NCI-H146 treated with DMSO at 0.1 percent for 48 hours (cell line): ENCODE measurements around the gene CSF3.

ENCODE experiments used
- DNase-seq: peaks from one replicate; lab custom pipeline; 2025; ENCODE audit not compliant: unreplicated experiment; lab: John Stamatoyannopoulos, UW

The CSF3 gene

DNA sequence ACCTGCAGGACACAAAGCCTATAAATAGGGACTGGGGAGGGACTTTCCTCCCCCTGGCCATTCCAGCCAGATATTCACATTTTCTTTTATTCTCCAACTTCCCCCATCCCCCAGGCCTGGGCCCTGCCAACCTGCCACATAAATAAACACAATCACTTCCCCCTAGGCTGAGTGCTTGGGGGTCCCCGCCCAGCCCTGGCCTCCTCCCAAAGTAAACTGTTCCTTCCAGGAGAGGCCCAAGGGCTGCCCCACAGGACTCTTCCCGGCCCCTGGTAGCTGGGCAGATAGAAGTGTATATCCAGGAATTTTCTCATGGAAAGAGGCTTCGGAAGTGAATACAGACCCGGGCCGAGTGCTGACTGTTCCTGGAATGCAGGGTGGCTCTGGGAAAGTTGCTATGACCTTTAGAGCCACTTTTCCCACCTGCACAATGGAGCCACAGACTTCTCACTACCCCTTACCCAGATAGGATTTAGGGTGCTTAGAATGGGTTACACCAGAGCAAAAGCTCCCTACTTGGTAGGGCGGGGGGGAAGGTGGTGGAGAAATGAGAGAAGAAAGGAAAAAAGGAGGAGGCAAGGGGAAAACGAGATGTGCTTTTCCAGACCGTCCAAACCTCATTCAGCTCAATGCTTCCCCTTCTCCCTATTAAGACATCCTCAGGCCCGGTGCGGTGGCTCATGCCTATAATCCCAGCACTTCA, 8.5 kb downstream of the CSF3 start:
- DNase-seq = no peak

GRCh38 chr17:40024901-40025300, 9.7 kb downstream of the CSF3 start:
- no peak for DNase-seq

- no peak for DNase-seq
Measured at GRCh38 chr17:40025559-40025958, 10.3 kb downstream of the CSF3 start.

- DNase-seq = no peak
Measured at GRCh38 chr17:40025991-40026815, 11.0 kb downstream of the CSF3 start.

- DNase-seq = peak; percentile 2
Measured at GRCh38 chr17:40026816-40027613, 11.8 kb downstream of the CSF3 start.

- DNase-seq = no peak
Measured at GRCh38 chr17:40027614-40028012, 12.4 kb downstream of the CSF3 start.

DNA sequence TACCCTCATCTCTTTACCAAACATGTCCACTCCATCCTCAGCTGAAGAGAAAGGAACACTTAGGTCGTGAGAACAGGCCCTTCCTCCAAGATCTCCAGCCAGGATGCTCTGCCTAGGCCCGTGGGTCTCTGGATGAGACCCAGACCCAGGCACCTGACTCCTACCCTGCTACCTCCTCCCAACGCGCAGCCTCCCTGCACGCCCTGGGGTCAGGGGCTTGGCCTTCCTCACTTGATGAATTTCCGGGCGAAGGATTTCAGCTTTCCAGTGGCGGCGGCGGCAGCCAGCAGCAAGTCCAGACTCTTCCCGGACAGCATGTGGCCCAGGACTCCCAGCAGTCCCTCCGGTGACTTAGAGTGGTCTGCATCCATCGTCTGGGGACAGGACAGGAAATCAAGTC, 13.4 kb downstream of the CSF3 start:
- DNase-seq = no peak

- DNase-seq = no peak
Measured at GRCh38 chr17:40031706-40032105, 16.5 kb downstream of the CSF3 start.

GRCh38 chr17:40032322-40033320, 17.4 kb downstream of the CSF3 start:
- no peak for DNase-seq

DNA sequence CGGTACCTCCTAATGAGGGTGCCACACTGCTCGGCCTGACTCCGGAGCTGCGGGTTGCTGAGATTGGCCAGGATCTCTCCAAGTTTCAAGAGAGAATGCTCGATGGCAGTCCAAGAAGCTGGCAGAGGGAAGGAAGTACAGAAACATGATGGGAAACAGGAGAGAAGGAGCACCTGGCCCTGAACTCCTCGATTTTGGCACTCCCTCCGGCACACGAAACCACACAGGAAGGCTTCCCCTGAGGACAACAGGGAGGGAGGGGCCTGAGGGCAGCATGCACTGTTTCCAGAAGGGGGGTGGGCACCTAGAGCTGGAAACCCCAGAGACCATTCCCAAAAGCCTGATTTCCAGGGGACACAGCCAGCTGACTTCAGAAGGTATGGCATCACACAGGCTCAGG, 18.1 kb downstream of the CSF3 start:
- DNase-seq = no peak

DNA sequence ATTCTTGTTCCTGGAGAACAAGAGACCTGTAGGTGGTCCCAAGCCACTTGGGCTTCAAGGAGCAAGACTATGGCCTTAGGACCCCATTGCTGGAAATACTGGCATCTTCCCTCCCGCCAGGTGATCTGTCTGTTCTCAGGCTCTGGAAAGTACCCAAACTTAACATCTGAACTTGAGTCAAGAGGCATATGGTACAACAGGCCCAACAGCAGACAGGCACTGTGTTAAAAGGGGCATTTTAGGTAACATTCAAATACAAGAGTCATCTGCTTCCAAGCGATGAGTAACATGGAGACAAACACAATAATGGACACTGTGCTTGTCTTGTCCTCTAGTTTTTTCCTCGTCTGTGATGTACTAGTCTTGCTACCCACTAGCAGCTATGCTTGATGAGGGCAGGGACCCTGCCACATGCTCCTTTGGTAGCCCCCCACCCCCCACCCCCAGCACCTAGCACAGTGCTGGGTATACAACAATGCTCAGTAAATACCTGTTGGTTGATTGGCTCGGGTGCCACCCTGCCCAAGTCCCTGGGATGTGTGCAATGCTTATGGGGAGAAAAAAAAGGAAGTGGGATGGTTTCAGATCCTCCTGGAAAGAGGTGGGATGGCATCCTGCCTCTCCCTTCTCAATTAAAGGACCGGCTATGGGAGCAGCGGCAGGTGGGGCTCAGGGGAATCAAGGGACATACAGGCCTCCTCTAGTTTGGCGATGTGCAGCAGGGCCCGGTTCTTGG, 19.4 kb downstream of the CSF3 start:
- DNase-seq = no peak

GRCh38 chr17:40035162-40035559, 19.9 kb downstream of the CSF3 start:
- no peak for DNase-seq

- no peak for DNase-seq
Measured at GRCh38 chr17:40038882-40039513, 23.8 kb downstream of the CSF3 start.

- no peak for DNase-seq
Measured at GRCh38 chr17:40041196-40041595, 26.0 kb downstream of the CSF3 start.

DNA sequence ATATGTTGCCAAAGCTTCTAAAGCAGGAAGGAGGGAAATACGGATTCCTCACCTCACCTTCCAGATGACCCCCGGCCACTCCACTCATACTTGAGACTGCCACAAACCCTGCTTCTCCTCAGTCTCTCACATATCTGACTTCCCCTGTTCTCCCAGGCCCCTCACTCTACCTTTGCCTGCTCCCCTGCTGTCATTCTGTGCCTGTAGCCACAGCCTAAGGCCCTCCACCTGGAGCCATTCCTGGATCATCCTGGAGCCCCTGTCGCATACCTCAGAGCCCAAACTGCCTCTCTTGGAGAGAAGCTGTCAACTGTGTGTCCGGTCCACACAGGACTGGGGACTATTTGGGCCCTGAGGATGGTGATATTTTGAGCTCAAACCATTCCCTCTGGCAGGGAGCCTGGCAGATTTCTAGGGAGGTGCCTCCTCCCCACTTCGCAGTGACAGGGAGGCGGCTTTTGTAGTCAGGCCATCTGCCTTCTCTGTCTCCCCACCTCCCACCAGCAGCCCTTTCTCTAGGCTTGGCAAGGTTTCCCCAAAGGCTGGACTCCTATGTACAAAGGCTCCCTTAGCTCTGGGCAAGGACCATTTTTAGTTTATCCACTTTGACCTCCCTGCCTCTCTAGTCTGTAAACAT, 41.3 kb downstream of the CSF3 start:
- DNase-seq = no peak

DNA sequence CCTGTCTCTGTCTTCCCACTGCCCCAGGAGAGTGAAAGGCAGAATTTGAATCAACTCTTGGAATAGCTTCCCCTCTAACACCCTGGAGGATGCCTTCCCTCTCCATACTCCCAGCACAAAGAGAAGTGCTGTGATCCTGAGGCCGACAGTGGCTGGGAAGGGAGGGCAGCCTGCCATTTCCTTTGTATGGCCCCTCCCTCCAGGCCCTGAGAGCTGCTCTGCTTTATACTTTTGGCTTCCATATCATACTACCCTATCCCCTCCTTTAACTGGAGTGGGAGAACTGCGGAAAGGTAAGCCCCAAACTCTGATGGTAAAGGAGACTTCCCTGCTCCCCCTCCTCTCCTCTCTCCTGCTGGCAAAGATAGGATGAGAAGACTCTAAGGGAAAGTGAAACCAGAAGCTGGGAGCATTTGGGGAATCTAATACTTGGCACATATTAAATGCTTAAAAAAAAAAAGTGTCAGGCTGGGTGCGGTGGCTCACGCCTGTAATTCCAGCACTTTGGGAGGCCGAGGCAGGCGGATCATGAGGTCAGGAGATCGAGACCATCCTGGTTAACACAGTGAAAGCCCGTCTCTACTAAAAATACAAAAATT, 43.0 kb downstream of the CSF3 start:
- no peak for DNase-seq

- no peak for DNase-seq
Measured at GRCh38 chr17:40058865-40059264, 43.6 kb downstream of the CSF3 start.

GRCh38 chr17:40059729-40060475, 44.7 kb downstream of the CSF3 start:
- no peak for DNase-seq
